Skeletal muscle cell (primary cell): Measurements from ENCODE around the gene IDNK.
"Not testable (repeated sequence)": the region's sequence is repeated elsewhere in the genome, so short reads cannot be mapped to it uniquely, and the experiment has no call there.

ENCODE experiments used
- DNase-seq: peaks from one replicate; pipeline ENCODE4 v3.0.0-alpha.2; 2010; ENCODE audit warnings: low read depth
- H3K4me3 ChIP-seq: 2 replicates; pipeline ENCODE4 v1.5.1; 2011; ENCODE audit warnings: low read depth, mild to moderate bottlenecking, control low read depth, low read length, moderate library complexity

The IDNK gene

DNA sequence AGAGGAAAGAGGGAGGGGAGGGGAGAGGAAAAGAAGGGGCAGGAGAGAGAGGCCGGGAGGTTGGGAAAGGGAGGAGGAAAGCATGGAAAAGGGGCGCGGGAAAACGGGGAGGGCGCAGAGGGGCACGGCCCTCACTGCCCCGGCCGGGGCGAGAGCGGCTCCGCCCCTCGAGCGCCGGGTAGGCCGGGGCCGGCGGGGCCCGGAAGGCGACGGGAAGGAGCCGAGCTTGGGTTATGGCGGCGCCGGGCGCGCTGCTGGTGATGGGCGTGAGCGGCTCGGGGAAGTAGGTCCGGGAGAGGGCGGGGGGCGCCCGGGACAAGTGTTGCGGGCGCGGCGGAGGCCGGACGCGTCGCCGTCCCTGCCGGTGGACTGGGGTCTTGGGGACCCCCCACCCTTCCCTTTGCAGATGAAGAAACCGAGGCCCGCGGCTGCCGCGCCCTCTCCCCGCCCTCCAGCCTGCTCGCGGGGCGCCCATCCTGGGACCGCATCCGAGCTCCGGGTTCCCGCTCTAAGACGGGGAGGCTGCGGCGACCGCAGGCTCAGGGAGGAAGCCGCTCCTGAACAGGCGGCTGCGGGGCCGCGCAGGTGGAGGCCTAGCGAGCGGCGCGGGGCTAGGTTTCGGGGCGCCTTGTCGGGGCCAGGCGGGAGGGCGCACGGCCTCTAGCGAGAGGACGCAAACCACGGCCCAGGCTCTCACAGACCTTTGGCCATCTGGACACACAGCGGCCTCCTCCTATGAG is at the start of gene IDNK:
IDNK (plus strand) TSS at position 205 of the 740 bp plus-strand sequence; CDS start at position 234, 29 bp downstream.
- no peak for DNase-seq
- H3K4me3 ChIP-seq: peak within 1 kb of the TSS; percentile 66

DNA sequence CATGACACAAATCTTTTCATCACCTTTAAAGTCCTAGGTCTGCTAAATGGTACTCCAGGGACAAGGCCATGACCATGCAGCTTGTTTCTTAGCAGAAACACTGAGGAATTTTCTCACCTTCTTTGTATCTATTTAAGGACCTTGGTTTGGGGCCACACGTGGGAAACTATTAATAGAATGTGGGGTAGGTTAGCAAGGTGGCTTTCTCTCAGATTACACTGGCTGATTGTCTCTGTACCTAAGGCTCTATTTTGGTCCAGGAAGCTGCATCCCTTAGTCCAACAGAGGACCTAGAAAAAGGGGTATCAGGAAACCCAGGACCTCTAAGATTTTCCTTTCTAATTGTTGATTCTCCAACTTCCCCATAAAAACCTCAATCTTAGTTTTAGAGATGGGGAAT is 48.5 kb upstream of the IDNK start:
- H3K4me3 ChIP-seq: no peak overlapping the region
- DNase-seq: no peak

GRCh38 chr9:83582029-83582428 is 40.9 kb upstream of the IDNK start:
- no peak overlapping the region for H3K4me3 ChIP-seq
- peak; percentile 76 for DNase-seq

DNA sequence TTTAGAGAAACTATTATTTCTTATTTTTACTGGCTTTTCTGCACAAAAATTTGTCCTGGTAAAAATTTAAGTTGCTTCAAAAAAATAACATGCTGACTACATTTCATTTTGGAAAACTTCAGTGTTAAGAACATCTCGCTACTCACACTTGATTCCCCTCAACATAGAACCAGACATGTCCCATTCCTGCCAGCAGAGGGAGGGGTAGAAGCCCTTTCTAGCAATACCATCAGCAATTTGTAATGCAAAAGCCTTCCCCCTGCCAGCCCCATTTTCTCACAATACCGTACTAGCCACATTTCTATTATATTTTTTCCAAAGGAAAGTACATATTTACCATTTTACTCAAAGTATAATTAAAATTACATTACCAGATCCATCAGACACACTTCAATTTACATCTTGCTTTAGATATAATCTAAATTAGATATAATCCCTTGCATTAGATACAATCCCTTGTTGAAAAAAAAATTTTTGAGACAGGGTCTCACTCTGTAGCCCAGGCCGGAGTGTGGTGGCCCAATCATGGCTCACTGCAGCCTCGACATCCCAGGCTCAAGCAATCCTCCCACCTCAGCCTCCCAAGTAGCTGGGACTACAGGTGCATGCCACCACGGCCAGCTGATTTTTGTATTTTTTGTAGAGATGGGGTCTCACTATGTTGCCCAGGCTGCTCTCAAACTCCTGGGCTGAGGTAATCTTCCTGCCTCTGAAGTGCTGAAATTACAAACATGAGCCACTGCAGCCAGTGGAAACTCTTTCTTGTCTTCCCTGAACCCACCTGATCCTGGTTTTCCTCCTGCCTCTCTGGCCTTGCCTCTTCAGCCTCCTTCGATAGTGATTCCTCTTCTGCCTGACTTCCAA is 39.6 kb upstream of the IDNK start:
- H3K4me3 ChIP-seq: no peak overlapping the region
- DNase-seq: no peak

DNA sequence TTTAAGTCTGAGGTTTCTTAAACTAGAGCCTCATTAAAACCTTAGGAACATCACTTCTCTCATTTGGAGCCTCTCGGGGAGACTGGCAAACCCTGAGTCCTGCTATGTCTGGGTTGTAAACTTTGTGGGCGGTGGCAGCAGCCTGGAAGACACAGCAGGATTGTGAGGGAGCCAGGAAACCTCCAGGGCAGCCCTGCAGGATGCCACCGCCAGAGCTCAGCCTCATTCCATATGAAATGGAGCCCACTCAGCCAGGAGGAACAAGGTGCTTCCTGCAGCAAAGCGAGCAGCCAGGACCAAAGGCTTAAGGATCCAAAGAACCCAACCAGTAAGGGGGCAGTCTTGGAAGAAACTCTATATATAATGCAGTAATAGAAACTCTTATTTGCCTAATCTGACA is 37.9 kb upstream of the IDNK start:
- no peak overlapping the region for H3K4me3 ChIP-seq
- DNase-seq: no peak

DNA sequence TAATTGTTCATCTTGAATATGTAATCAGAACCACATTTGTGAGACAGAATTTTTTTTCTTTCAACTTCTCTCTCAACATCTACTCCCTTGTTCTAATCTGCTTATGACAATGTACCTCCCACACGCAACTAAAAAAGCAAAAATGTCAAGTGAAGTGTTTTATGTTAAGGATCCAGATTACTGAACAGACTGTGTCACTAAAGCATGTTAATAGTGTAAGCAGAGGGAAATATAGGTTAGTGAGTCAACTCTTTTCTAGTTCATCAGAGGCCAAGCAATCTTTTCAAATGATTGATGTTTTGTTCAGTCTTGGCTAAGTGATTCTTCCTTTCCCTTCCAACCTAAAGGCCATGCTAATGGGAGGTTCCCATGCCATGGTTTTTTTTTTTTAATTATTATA is 34.7 kb upstream of the IDNK start:
- DNase-seq: no peak
- no peak overlapping the region for H3K4me3 ChIP-seq

- DNase-seq: no peak
- no peak overlapping the region for H3K4me3 ChIP-seq
Observed at GRCh38 chr9:83596899-83597504, 25.9 kb upstream of the IDNK start.

DNA sequence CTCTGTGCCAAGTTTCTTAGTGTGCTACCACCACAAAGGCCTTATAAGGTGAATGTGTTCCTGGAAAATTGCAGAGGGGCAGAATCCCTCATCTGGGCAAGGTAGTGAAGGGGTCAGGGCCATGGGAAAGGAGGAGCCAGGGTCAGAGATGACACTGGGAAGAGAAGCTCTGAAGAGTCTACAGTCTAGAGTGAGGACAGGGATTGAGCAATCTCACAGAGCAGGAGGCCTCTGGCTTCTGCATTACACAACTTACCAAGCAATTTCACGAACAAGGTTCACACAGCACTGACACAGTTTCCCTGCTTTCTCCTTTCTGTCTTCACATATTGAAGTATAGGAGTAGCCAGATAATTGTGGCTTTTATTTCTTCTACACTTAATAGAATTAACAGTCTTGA is 24.5 kb upstream of the IDNK start:
- no peak overlapping the region for H3K4me3 ChIP-seq
- peak; percentile 63 for DNase-seq

GRCh38 chr9:83599071-83599470 is 23.9 kb upstream of the IDNK start:
- no peak for DNase-seq

GRCh38 chr9:83601463-83601862 is 21.5 kb upstream of the IDNK start:
- DNase-seq: no peak
- H3K4me3 ChIP-seq: no peak overlapping the region

More at GRCh38 chr9:83599071-83599470, 23.9 kb upstream of the IDNK start:
- no peak overlapping the region for H3K4me3 ChIP-seq

- DNase-seq, H3K4me3 ChIP-seq: not testable (repeated sequence)
Observed at GRCh38 chr9:83607620-83608019, 15.3 kb upstream of the IDNK start.

DNA sequence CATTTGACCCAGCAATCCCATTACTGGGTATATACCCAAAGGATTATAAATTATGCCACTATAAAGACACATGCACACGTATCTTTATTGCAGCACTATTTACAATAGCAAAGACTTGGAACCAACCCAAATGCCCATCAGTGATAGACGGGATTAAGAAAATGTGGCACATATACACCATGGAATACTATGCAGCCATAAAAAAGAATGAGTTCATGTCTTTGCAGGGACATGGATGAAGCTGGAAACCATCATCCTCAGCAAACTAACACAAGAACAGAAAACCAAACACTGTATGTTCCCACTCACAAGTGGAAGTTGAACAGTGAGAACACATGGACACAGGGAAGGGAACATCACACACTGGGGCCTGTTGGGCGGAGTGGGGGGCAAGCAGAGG is 9.6 kb upstream of the IDNK start:
- H3K4me3 ChIP-seq, DNase-seq: not testable (repeated sequence)

DNA sequence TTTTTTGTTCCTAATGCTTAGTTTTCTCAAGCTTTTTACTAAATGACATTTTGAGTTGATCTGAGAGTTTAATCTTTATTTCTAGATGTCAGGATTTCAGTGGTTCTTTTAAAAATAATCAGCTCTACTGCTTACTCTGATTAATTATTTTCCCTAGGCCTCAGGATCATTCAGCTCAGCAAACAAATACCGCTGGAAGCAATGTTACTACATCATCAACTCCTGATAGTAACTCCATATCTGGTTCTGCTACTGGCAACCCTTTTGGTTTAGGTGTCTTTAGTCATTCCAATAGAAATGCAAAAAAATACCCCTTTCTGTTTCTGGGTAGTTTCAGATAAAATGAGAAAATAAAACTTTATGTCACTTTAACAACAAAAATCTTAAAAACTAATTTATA is 5.6 kb upstream of the IDNK start:
- DNase-seq: no peak
- H3K4me3 ChIP-seq: no peak overlapping the region

DNA sequence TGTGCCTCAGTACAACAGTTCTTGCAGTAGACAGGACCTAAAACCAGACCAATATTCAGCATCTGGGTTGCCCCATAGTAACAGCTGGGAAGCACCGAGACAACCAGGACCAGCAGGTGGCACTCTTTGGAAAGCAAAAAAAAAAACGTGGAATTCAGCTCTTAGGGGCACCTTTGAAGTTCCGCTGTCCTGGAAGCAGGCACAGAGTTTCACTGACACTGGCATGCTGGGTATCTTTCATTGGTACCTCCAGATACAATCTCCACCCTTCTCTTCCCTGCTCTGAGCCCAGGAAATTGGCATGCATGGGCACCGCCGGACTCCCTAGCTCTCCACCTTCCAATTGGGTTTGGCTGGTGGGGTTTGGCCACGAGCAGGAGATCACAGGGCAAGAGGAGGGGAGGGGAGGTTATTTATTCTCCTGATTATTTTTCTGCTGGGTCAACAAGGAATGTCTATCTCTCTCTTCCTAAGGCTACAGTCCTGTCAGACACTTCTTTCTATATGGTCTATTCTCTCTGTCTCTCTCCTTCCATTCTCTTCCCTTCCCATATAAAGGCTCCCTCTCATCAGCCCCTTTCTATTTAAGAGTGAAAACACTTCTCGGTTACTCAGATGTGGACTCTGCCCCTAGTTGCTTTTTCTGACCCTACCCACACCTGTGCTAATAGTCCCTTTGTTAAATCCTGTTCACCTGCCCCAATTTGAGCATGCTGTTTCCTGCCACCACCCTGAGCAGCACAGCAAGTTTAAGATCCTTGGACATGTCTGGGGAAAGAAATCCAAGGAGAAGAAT is 1.9 kb upstream of the IDNK start:
- no peak overlapping the region for H3K4me3 ChIP-seq
- no peak for DNase-seq

- peak overlapping the region; percentile 66 for H3K4me3 ChIP-seq
- no peak for DNase-seq
Observed at GRCh38 chr9:83622433-83622938, 457 bp upstream of the IDNK start.

DNA sequence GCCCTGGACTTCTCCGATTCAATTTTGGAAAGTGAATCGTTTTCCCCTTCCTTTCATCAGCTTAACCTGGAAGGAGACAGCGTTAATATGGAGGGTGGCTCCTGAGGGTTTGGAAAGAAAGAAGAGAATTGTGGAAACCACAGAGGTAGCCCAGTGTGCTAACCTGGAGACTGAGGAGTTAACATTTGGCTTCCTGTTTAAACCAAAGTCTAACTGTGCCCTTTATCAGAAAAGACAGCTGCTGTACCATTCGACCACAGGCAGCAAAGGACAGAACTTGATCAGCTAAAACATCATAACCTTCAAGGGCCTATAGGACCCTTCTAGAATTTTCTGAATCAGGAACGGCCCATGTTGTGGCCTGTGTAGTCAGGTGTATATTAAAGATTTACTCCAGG is 735 bp downstream of the IDNK start:
- no peak for DNase-seq
- peak overlapping the region; percentile 66 for H3K4me3 ChIP-seq

DNA sequence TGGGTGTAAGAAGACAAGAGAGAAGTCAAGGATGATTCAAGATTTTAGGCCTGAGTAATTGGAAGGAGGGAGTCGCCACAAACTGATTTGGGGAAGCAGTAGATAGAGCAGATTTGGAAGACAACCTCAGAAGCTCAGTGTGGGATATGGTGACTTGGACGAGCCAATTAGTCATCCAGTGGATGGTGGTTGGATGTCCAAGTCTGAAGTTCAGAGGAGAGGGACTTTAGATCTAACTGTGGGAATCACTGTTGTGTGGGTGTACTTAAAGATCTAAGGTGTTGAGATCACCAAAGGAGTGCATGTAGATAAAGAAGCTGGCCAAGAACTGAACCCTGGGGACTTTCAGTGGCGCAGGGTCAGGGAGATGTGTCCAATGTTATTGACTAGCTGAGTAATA is 2.2 kb downstream of the IDNK start:
- DNase-seq: no peak
- no peak overlapping the region for H3K4me3 ChIP-seq

GRCh38 chr9:83628540-83628939 is 5.6 kb downstream of the IDNK start:
- no peak overlapping the region for H3K4me3 ChIP-seq
- DNase-seq: no peak

DNA sequence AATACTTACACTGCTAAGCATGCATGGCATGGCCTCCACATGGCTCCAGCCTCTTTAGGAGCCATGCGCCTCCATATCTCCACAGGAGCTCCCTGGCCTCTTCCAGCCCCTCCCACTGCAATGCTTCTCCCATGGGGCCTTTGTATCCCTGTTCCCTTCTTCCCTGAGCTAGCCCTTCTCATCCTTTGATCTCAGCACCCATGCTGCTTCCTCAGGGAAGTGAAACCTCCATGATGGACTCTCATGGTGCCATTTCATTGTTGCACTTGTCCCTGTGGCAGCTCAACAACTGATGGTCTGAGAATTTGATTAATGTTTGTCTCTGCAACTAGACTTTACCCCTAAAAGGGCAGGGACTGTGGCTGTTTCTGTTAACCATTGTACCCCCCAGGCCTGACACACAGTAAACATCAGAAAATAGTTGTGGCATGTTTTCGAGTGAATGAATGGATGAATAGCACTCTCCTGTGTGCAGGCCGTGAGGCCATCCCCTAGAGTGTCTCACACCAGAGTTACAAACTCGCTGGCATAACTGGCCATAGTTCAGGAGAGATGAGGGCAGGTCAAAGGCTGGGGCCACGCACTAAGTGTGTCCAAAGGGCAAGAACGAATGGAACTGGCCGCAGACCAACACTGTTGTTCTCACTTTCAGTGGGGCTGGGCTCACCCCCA is 6.6 kb downstream of the IDNK start:
- H3K4me3 ChIP-seq: no peak overlapping the region
- DNase-seq: no peak
